Activated CD8-positive, alpha-beta T cell treated with anti-CD3 and anti-CD28 coated beads for 36 hours (primary cell): ENCODE measurements around the gene MAMLD1. TPM values are rescaled to one million over a fixed set of nuclear protein-coding genes. Genes with fewer than 3 reads are reported as not detected.

Source experiments
- ATAC-seq: fragments of 200-7000 bp; cut with Tn5 transposase; one replicate; pipeline ENCODE4 v1.10.0; 2021; ENCODE audit warnings: mild to moderate bottlenecking, moderate library complexity
- CTCF ChIA-PET: fragments of 350-600 bp; sonication (Branson Sonifier 250); formaldehyde crosslinking; loops from one replicate; lab custom pipeline; 2021; ENCODE audit warnings: antibody characterized with exemption; lab: Charles Lee
- POLR2A ChIA-PET: fragments of 350-600 bp; sonication (Branson Sonifier 250); formaldehyde crosslinking; loops from one replicate; lab custom pipeline; 2021; ENCODE audit warnings: antibody characterized with exemption; lab: Charles Lee
- DNase-seq: peaks from one replicate; pipeline ENCODE4 v3.0.0-alpha.2; 2020
- H3K27ac Mint-ChIP-seq: one replicate; pipeline ENCODE4 v1.8.0; 2021; ENCODE audit warnings: mild to moderate bottlenecking, mixed read lengths
- H3K27me3 Mint-ChIP-seq: one replicate; pipeline ENCODE4 v1.8.0; 2021; ENCODE audit warnings: mixed read lengths
- H3K36me3 Mint-ChIP-seq: one replicate; pipeline ENCODE4 v1.8.0; 2021; ENCODE audit warnings: low read depth, mixed read lengths
- H3K4me1 Mint-ChIP-seq: one replicate; pipeline ENCODE4 v1.8.0; 2021; ENCODE audit warnings: low read depth, mixed read lengths
- H3K4me3 Mint-ChIP-seq: one replicate; pipeline ENCODE4 v1.8.0; 2021; ENCODE audit warnings: mild to moderate bottlenecking, moderate library complexity, mixed read lengths
- H3K9me3 Mint-ChIP-seq: one replicate; pipeline ENCODE4 v1.8.0; 2021; ENCODE audit warnings: mixed read lengths
- intact Hi-C: fragments of 100-400 bp; cut with micrococcal nuclease; formaldehyde crosslinking; loops from one replicate; pipeline ENCODE4 v1.10.0; 2022
- total RNA-seq, 2 experiments: library from RNA; stranded (reverse); gene quantifications; one replicate each; pipeline ENCODE4 v1.2.3, GENCODE V29; 2021
- TF ChIP-seq, protein P1 (sequence below): fragments of 200-600 bp; IDR thresholded peaks from one replicate; pipeline ENCODE4 v1.8.0; 2022; ENCODE audit warnings: antibody characterized with exemption, mild to moderate bottlenecking

Gene MAMLD1
- total RNA-seq, 2 experiments from 2014 or later: 1.8 to 2.0 TPM

GRCh38 chrX:150507251-150507856, 144.2 kb downstream of the MAMLD1 start:
- Mint-ChIP-seq H3K27ac (no peak overlapping the region), H3K27me3 (no peaks in the 10 kb centered on the region), H3K9me3 (no peaks in the 10 kb centered on the region), H3K36me3 (no peaks in the 10 kb centered on the region), H3K4me3 (no peak overlapping the region), H3K4me1 (no peaks in the 10 kb centered on the region)
- ATAC-seq (no peak), DNase-seq (no peak)
- intact Hi-C loops: no loop called here
- CTCF ChIA-PET: no interaction called here
- TF ChIP-seq, protein P1, sequence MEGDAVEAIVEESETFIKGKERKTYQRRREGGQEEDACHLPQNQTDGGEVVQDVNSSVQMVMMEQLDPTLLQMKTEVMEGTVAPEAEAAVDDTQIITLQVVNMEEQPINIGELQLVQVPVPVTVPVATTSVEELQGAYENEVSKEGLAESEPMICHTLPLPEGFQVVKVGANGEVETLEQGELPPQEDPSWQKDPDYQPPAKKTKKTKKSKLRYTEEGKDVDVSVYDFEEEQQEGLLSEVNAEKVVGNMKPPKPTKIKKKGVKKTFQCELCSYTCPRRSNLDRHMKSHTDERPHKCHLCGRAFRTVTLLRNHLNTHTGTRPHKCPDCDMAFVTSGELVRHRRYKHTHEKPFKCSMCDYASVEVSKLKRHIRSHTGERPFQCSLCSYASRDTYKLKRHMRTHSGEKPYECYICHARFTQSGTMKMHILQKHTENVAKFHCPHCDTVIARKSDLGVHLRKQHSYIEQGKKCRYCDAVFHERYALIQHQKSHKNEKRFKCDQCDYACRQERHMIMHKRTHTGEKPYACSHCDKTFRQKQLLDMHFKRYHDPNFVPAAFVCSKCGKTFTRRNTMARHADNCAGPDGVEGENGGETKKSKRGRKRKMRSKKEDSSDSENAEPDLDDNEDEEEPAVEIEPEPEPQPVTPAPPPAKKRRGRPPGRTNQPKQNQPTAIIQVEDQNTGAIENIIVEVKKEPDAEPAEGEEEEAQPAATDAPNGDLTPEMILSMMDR: no peak
- POLR2A ChIA-PET: no interaction called here

GRCh38 chrX:150508018-150508417, 144.9 kb downstream of the MAMLD1 start:
- ChIA-PET POLR2A (no interaction called here), CTCF (no interaction called here)
- no peaks in the 10 kb centered on the region for H3K36me3 Mint-ChIP-seq
- no peak overlapping the region for H3K27ac Mint-ChIP-seq
- H3K4me3 Mint-ChIP-seq: no peak overlapping the region
- DNase-seq: no peak
- no peaks in the 10 kb centered on the region for H3K9me3 Mint-ChIP-seq
- intact Hi-C loops: no loop called here
- no peaks in the 10 kb centered on the region for H3K27me3 Mint-ChIP-seq
- ATAC-seq: no peak
- H3K4me1 Mint-ChIP-seq: no peaks in the 10 kb centered on the region
- TF ChIP-seq, protein P1: no peak

DNA sequence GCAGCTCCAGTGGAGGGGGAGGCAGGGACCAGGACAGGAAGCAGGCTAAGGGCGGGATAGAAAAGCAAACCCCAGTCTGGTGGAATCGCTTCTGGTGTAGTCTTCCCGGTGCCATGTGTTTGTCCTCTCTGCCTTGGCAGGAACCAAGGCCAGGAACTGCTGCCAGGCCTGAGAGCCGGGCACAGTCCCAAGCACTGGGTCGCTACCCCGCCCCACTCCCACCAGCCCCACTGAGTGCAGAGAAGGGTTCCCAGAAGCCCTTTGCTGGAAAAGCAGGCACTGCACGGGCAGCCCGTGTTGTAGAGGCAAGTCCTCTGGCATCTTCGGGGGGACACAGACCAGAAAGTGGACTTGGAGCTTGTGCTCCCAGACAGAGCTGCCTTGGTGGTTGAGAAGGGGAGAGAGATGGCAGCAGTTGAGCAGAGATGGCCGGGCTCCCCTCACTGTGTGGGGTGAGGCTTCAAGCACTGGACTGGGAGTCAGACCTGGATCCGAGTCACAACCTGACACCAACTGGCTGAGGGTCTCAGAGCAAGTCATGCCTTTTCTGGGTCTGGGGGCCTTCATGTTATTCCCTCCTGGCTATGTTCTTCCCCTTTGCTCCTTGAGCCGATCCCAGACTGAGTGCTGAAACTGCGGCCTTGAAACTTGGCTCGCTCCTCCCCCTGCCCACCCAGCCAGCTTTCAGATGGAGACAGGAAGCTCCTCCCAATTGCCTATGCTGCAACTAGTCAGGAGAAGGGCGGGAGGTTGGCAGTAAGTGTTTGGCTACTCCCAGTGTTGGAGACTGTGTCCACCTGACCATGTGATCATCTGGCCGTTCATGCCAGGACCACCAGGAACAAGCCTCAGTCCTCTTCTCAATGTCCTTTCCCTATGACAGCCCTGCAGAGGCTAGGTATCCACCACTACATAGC, 145.6 kb downstream of the MAMLD1 start:
- no peak for DNase-seq
- H3K4me1 Mint-ChIP-seq: no peaks in the 10 kb centered on the region
- no peak overlapping the region for H3K4me3 Mint-ChIP-seq
- no peaks in the 10 kb centered on the region for H3K36me3 Mint-ChIP-seq
- POLR2A ChIA-PET: no interaction called here
- intact Hi-C loops: no loop called here
- H3K27ac Mint-ChIP-seq: no peak overlapping the region
- CTCF ChIA-PET: no interaction called here
- H3K27me3 Mint-ChIP-seq: no peaks in the 10 kb centered on the region
- H3K9me3 Mint-ChIP-seq: no peaks in the 10 kb centered on the region
- no peak for ATAC-seq
- TF ChIP-seq, protein P1: no peak

- ATAC-seq (no peak), DNase-seq (no peak)
- Mint-ChIP-seq H3K27me3 (no peaks in the 10 kb centered on the region), H3K4me3 (no peak overlapping the region), H3K36me3 (no peaks in the 10 kb centered on the region), H3K27ac (no peak overlapping the region), H3K9me3 (no peaks in the 10 kb centered on the region), H3K4me1 (no peaks in the 10 kb centered on the region)
- TF ChIP-seq, protein P1: no peak
- CTCF ChIA-PET: no interaction called here
- intact Hi-C loops: no loop called here
- POLR2A ChIA-PET: no interaction called here
These were observed 146.6 kb downstream of the MAMLD1 start for GRCh38 chrX:150509703-150510102.

GRCh38 chrX:150512461-150512901, 149.4 kb downstream of the MAMLD1 start:
- Mint-ChIP-seq H3K36me3 (no peaks in the 10 kb centered on the region), H3K4me1 (no peaks in the 10 kb centered on the region), H3K9me3 (no peaks in the 10 kb centered on the region), H3K4me3 (no peak overlapping the region), H3K27ac (no peak overlapping the region), H3K27me3 (no peaks in the 10 kb centered on the region)
- POLR2A ChIA-PET: no interaction called here
- TF ChIP-seq, protein P1: no peak
- intact Hi-C loops: no loop called here
- CTCF ChIA-PET: no interaction called here
- ATAC-seq (no peak), DNase-seq (no peak)
